ENCODE measurements around the gene C5AR1. TPM values are rescaled to one million over a fixed set of nuclear protein-coding genes. Genes with fewer than 3 reads are reported as not detected.
"Not testable (repeated sequence)": the region's sequence is repeated elsewhere in the genome, so short reads cannot be mapped to it uniquely, and the experiment has no call there.

The C5AR1 gene
- 1.3 and 2.2 TPM in 2 replicates for total RNA-seq

DNA sequence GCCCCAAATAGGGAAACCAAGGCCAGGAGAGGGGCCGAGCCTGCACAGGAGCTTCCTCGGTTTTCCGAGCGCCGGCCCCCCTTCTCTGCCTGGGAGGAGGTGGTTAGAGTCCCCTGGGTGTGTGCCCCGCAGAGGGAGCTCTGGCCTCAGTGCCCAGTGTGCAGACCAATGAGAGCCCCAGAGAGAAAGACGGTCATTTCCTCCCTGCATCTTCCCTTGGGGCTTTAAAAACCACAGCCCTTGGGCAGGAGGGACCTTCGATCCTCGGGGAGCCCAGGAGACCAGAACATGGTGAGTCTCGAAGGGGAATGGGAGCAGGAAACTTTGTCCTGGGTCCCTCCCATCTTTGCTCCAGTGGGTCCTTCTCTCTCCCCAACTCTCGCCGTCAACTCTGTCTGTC lies at the start of gene C5AR1:
Gene C5AR1, plus strand, starts transcription at position 254 of the 400 bp plus-strand sequence. Its CDS starts 35 bp downstream, at position 289.
- intact Hi-C loops (cut with micrococcal nuclease) = no loop called here

GRCh38 chr19:47260476-47260875 lies 49.2 kb upstream of the C5AR1 start:
- intact Hi-C loops (cut with micrococcal nuclease) = no loop called here

DNA sequence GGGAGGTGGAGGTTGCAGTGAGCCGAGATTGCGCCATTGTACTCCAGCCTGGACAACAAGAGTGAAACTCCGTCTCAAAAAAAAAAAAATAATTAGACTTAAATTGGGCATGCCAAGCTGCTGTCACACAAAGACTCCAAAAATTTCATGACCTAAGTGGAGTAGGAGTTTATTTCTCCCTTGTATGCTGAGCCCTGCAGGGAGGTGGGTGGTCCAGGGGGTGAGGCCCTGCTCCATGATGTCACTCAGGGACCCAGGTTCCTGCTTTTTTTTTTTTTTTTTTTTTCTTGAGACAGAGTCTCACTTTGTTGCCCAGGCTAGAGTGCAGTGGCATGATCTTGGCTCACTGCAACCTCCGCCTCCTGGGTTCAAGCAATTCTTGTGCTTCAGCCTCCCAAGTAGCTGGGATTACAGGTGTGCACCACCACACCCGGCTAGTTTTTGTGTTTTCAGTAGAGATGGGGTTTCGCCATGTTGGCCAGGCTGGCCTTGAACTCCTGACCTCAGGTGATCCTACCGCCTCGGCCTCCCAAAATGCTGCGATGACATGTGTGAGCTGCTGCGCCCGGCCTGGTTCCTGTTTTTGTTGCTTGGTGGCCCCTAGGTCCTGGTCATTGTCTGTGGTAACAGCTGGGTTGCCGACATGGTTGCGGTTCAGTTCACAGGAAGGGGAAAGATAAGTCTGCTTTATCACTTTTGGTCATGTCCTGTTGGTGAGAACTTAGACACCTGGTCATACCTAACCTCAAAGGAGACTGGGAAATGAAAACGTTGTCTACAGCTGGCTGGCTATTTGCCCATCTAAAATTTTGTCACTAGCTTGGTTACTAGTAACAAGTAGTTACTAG lies 47.5 kb upstream of the C5AR1 start:
- intact Hi-C loops (cut with micrococcal nuclease) = not testable (repeated sequence)

DNA sequence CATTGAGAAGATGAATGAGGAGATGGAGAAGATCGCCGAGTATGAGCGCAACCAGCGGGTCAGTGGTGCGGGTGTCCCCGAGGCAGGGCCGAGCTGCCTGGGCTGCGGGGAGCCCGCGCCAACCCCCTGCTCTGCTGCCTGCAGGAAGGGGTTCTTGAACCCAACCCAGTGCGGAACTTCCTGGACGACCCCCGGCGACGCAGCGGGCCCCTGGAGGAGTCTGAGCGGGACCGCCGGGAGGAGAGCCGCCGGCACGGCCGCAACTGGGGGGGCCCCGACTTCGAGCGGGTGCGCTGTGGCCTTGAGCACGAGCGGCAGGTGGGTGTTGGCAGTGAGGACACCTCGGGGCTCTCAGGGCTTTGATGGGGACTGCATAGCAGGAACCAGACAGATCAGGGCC lies 45.0 kb upstream of the C5AR1 start:
- intact Hi-C loops (cut with micrococcal nuclease) = no loop called here

DNA sequence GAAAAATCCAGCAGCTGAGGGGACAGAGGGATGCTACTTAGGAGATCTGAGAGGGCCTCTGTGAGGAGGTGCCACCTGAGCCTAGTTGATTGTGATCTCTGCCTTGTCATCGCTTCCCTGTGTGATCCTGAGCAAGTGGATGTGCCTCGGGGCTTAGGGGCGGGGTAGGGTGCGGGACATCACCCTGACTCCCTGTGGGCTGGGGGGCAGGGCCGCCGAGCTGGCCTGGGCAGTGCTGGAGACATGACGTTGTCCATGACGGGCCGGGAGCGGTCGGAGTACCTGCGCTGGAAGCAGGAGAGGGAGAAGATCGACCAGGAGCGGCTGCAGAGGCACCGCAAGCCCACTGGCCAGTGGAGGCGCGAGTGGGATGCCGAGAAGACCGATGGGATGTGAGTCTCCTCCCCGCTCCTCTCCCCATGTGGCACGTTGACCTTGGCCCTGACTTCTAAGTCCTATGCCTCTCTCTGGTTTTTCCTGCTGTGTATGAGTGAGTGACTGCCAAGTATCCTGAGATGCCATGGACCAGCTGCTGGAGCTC lies 43.2 kb upstream of the C5AR1 start:
- intact Hi-C loops (cut with micrococcal nuclease) = no loop called here

DNA sequence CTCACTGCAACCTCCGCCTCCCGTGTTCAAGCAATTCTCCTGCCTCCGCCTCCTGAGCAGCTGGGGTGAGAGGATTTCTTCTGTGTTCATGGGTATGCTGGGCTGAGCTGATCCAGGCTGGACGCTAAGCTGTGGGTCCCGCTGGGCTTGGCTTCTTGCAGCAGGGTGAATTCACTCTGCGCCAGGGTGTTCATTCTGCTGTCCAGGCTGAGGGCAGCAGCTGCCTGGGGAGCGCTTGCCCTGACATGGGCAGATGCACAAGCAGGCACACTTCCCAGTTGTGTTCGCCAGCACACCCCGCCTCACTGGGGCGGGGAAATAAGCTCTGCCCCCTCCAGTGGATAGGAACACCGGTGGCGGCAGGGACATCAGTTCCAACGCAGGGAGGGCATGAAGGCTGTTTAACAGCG lies 42.3 kb upstream of the C5AR1 start:
- intact Hi-C loops (cut with micrococcal nuclease) = no loop called here

GRCh38 chr19:47268028-47268427 lies 41.6 kb upstream of the C5AR1 start:
- intact Hi-C loops (cut with micrococcal nuclease) = no loop called here

GRCh38 chr19:47269596-47269995 lies 40.1 kb upstream of the C5AR1 start:
- intact Hi-C loops (cut with micrococcal nuclease) = no loop called here

DNA sequence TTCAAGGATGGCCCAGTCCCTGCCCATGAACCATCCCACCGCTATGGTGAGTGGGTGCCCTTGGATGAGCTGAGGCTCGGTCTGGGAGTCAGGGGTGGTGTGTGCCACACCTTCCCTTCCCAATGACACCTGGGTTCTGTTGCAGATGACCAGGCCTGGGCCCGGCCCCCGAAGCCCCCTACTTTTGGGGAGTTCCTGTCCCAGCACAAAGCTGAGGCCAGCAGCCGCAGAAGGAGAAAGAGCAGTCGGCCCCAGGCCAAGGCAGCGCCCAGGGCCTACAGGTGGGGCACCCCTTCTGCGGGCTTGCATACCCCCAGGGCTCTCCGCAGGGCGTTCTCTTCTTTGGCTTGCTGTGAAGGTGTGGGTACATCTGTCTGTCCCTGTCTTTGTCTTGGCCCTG lies 39.3 kb upstream of the C5AR1 start:
- intact Hi-C loops (cut with micrococcal nuclease) = loop anchor here (5.0 to 10.0 kb wide), 3 partner anchors 1222 to 1844 kb away; partner anchors contain the start of genes C19orf73, LIN7B, PPFIA3 and PPM1N

DNA sequence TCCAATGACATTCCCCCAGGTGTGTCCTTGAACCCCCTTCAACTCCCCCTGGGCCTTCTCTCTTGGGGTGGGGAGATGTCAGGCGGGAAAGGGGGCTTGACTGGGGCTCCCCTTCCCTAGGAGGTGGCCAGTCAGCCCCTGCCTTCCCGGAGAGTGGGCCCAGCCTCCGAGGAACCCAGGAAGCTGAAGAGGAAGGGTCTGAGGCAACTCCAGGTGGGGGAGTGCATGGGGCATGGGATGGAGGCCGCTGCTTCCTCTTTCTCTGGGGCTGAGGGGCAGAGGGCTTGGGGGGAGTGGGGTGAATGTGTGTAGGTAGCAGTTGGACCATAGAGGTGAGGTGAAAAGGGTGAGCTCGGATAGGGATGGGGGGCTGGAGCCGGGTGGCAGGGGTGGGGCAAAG lies 37.7 kb upstream of the C5AR1 start:
- intact Hi-C loops (cut with micrococcal nuclease) = loop anchor here (5.0 to 10.0 kb wide), 3 partner anchors 1220 to 1843 kb away; partner anchors contain the start of genes C19orf73, LIN7B, PPFIA3 and PPM1N

DNA sequence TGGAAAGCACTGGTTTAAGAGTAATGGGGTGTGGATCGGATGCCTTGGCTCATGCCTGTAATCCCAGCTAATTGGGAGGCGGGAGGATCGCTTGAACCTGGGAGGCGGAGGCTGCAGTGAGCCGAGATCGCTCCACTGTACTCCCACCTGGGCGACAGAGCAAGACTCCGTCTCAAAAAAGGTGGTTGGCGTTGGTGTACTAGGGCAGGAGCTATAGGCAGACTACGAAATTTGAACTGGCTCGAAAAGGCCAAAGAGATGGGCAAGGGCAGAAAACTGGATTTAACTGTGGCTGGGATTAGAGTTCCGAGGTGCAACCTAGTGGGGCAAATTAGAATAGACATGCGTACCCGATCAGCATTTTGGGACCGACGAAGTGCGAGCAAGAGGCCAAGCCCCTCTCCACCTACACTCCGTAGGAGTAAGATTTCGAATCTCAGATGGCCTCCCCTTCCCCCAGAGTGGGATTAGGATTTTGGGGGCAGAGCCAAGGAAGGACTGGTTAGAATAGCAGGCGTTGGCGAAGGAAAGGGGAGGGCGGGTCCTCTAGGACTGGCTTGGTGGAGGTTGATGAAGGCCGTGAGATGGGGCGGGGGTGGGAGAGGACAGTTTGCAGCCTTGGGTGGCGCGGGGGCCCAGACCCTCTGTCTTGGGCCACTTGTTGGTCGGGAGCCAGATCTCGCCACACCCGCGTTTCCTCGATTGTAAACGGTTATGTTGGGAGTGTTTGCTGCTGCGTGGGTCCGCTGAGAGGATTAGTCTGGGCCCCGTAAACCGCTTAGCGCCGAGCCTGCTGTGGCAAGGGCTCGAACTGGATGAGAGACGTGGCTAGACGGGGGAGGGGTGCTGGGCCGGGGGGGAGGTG lies 37.0 kb upstream of the C5AR1 start:
- intact Hi-C loops (cut with micrococcal nuclease) = loop anchor here (1.0 to 10.0 kb wide), 4 partner anchors 611 to 1842 kb away; partner anchors contain the start of genes C19orf73, DACT3, LIN7B and PPFIA3

- intact Hi-C loops (cut with micrococcal nuclease) = loop anchor here (1.0 to 10.0 kb wide), 18 partner anchors 16 to 1841 kb away; partner anchors contain the start of genes ARHGAP35, BICRA, C19orf73 and DACT3
Observed at GRCh38 chr19:47273313-47274070, 36.2 kb upstream of the C5AR1 start.

DNA sequence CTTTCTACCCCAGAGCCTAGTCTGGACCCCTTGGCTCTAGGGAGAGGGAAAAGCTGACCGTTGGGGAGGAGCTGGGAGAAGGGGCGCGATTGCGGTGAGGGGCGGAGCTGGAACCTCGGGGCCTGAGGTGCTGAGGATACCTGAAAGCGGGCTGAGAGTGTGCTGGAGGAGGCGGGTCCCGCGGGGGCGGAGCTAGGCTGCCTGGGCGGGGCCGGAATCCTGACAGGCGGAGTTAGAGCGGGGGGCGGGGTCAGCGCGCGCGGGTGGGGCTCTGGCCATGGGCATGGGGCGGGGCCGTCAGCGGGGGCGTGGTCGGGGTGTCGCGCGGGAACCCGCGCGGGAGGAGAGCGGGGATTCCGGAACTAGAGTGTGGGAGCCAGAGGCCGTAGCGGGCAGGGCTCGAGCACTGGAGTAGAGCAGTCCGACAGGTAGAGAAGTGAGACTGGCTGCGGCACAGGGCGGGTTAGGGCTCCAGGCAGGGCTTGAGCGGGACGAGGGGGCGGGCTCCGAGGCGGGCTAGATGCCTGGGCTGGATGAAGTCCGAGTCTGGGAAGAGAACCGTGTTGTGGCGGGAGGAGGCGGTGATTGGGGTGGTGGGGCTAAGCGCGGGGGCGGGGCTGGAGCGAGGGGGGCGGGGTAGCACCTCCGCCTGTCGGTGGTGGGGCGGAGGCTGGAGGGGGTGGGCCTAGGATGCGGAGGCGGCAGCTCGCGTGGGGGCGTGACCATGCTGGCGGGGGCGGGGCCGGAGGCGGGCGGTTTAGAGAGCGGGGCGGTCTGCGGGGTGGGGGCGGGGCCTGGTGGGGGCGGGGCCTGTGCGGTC lies 35.4 kb upstream of the C5AR1 start, which contains the start of gene INAFM1:
Gene INAFM1, plus strand, starts transcription at position 815 of the 820 bp plus-strand sequence. CDS start 35 bp downstream, outside the sequence.
- intact Hi-C loops (cut with micrococcal nuclease) = loop anchor here (1.0 to 10.0 kb wide), 17 partner anchors 17 to 1841 kb away; partner anchors contain the start of genes ARHGAP35, BICRA, C19orf73 and DHX34

DNA sequence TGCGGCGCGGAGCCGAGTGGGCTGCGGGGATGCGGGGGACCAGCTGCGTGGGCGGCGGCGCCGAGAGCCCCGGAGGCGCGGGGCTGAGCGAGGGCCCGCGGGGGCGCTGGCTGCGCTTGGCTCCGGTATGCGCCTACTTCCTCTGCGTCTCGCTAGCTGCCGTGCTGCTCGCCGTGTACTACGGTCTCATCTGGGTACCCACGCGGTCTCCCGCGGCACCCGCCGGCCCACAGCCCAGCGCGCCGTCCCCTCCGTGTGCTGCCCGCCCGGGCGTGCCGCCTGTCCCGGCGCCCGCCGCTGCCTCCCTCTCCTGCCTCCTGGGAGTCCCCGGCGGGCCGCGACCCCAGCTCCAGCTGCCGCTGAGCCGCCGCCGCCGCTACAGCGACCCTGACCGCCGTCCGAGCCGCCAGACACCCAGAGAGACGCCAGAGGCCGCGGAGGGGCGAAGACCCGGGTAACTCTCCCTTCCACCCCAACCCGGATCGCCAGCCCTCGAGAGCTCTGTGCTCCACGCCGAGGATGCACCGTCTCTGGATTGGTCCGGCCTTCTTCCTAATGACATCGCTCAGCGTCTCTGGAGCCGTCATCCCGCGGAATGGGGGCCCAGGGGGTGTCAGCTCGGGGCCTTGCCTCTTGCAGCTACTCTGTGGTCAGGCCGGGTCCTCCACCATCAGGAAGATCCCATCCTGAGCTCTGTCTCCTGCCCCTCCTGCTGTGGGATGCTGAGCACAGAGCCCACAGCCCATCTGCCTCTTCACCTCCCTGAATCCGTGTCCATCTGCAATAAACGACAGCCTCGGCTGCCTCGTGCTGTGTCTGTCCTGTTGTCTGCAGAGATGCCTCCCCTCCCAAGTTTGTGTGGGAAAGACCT lies 34.5 kb upstream of the C5AR1 start:
- intact Hi-C loops (cut with micrococcal nuclease) = loop anchor here (1.0 to 10.0 kb wide), 17 partner anchors 18 to 1840 kb away; partner anchors contain the start of genes ARHGAP35, BICRA, C19orf73 and DHX34

- intact Hi-C loops (cut with micrococcal nuclease) = loop anchor here (2.0 to 10.0 kb wide), 3 partner anchors 333 to 1839 kb away; partner anchors contain the start of genes BICRA, C19orf73, LIN7B and PPFIA3
Observed at GRCh38 chr19:47275791-47276461, 33.7 kb upstream of the C5AR1 start.

DNA sequence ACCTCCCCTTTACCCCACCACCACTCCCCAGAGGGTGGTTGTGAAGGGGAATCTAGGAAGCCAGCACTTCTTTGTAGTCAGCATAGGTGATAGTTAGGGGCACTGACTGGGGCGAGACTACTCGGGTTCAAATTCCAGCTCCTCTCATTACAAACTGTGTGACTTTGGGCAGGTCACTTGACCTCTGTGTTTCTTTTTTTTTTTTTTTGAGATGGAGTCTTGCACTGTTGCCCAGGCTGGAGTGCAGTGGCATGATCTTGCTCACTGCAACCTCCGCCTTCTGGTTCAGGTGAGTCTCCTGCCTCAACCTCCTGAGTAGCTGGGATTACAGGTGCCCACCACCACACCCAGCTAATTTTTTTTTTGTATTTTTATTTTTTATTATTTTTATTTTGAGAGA lies 33.1 kb upstream of the C5AR1 start:
- intact Hi-C loops (cut with micrococcal nuclease) = loop anchor here (10.0 kb wide), 1 partner anchor 1838 kb away; the partner anchor contains the start of genes C19orf73, LIN7B and PPFIA3

DNA sequence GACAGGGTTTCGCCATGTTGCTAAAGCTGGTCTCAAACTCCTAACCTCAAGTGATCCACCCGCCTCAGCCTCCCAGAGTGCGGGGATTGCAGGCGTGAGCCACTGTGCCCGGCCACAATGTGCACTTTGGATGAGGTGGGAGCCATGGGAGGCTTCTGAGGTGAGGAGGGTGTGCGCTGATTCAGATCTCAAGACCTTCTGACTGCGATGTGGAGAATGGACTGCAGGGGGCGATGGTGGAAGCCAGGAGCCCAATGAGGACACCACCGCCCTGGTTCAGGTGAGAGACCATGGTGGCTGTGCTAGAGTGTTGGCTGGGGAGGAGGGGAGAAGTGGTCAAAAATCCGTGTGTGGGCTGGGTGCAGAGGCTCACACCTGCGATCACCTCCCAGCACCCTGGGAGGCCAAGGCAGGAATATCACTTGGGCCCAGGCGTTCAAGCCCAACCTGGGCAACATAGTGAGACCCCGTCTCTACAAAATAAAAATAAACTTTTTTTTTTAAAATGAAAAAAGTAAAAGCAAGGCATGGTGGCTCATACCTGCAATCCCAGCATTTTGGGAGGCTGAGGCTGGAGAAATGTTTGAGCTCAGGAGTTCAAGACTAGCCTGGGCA lies 29.4 kb upstream of the C5AR1 start:
- intact Hi-C loops (cut with micrococcal nuclease) = loop anchor here (1.0 kb wide), 1 partner anchor 147 kb away; no protein-coding TSS in a partner anchor

All from T-helper 1 cell treated with Interleukin-12 subunit alpha and Interleukin-12 subunit beta and Interleukin-4 antibody, amounts not matched to agents 30 ng/mL and 1 ng/mL, for 36 hours (primary cell).